Testis (tissue), 2 donors: ENCODE results near the gene CPAMD8.

ENCODE experiments used
- CTCF ChIP-seq, 3 experiments: fragments of 450-650 bp in 2 of 3; fragments of 200-600 bp in 1 of 3; sonication (generic) in 1 of 3; IDR thresholded peaks; one replicate each; pipeline ENCODE4 v1.5.1; 2016 to 2019; ENCODE audit warnings: antibody characterized with exemption in 3 of 3, mild to moderate bottlenecking in 2 of 3, moderate library complexity in 1 of 3
- POLR2A ChIP-seq: fragments of 450-650 bp; IDR thresholded peaks from one replicate; pipeline ENCODE4 v1.6.1; 2017; ENCODE audit warnings: antibody characterized with exemption, mild to moderate bottlenecking, moderate library complexity

GRCh38 chr19:17063428-17063827 is 36.8 kb upstream of the CPAMD8 start:
- TF ChIP-seq CTCF (IDR thresholded peaks at IDR 0.05) (no peak), POLR2A (no peak)
